Upper lobe of left lung (tissue), 4 donors: Measurements from ENCODE around the gene SOX10.
"Not testable (repeated sequence)": the region's sequence is repeated elsewhere in the genome, so short reads cannot be mapped to it uniquely, and the experiment has no call there.

Experiments
- CTCF ChIP-seq, 6 experiments: fragments of 450-650 bp in 4 of 6; fragments of 200-600 bp in 2 of 6; sonication (generic) in 2 of 6; IDR thresholded peaks; one replicate each; pipeline ENCODE4 v1.5.1; 2016 to 2019; ENCODE audit warnings: antibody characterized with exemption in 6 of 6
- EP300 ChIP-seq, 4 donors: sonication (generic); formaldehyde crosslinking; IDR thresholded peaks; one replicate each; pipeline ENCODE4 v1.5.1; 2017; ENCODE audit warnings: antibody characterized with exemption in 4 of 4, control low read depth in 2 of 4
- POLR2A ChIP-seq, 4 donors: fragments of 450-650 bp; IDR thresholded peaks; one replicate each; pipeline ENCODE4 v1.5.1; 2016 to 2017; ENCODE audit warnings: antibody characterized with exemption in 4 of 4, mild to moderate bottlenecking in 2 of 4
- POLR2AphosphoS5 ChIP-seq, 2 donors: sonication (generic); formaldehyde crosslinking; IDR thresholded peaks; one replicate each; pipeline ENCODE4 v1.5.1; 2017; ENCODE audit warnings: antibody characterized with exemption in 2 of 2

GRCh38 chr22:37952629-37953028 lies 31.7 kb downstream of the SOX10 start:
- not testable (repeated sequence) for TF ChIP-seq CTCF, POLR2A, EP300, POLR2AphosphoS5 (IDR thresholded peaks at IDR 0.05)
